Cardiac muscle cell (in vitro differentiated cells and primary cell): ENCODE measurements around the gene TMUB1. TPM values are rescaled to one million over a fixed set of nuclear protein-coding genes. Genes with fewer than 3 reads are reported as not detected.

Source experiments
- DNase-seq, 2 donors: peaks; one replicate each; pipeline versions ENCODE4 v3.0.0 to v3.0.0-alpha.2; 2010 to 2017; ENCODE audit warnings: low read depth in 1 of 2, low spot score in 1 of 2
- H3K27ac ChIP-seq: fragments of 200-600 bp; sonication (generic); 2 replicates; pipeline ENCODE4 v1.5.1; 2016
- H3K27me3 ChIP-seq: fragments of 200-600 bp; sonication (generic); 2 replicates; pipeline ENCODE4 v1.6.0; 2016; ENCODE audit warnings: control low read depth
- H3K36me3 ChIP-seq: fragments of 200-600 bp; sonication (generic); 2 replicates; pipeline ENCODE4 v1.5.1; 2016; ENCODE audit warnings: control low read depth
- H3K4me1 ChIP-seq: fragments of 200-600 bp; sonication (generic); 2 replicates; pipeline ENCODE4 v1.8.1; 2017; ENCODE audit warnings: low read depth, mild to moderate bottlenecking, mixed run types
- H3K4me3 ChIP-seq: fragments of 200-600 bp; sonication (generic); 2 replicates; pipeline ENCODE4 v1.5.1; 2016; ENCODE audit warnings: mild to moderate bottlenecking
- H3K9me3 ChIP-seq: fragments of 200-600 bp; sonication (generic); 2 replicates; pipeline ENCODE4 v1.5.1; 2017; ENCODE audit warnings: low read depth, mild to moderate bottlenecking, control low read depth
- polyA plus RNA-seq: library from polyadenylated mRNA; unstranded; fragments of >200 nt; fragmentation: Nextera tagmentation; extraction: Ambion mirVana; gene quantifications from 2 replicates; pipeline ENCODE4 v1.2.1, GENCODE V29; 2016
- total RNA-seq: library from RNA; depleted of rRNA; stranded (reverse); fragments of >200 nt; gene quantifications from 2 replicates; pipeline ENCODE4 v1.2.3, GENCODE V29; 2016
- TF ChIP-seq, protein P1 (sequence below): IDR thresholded peaks from 2 replicates; pipeline ENCODE4 v1.5.1; 2012; ENCODE audit warnings: low read depth, mild to moderate bottlenecking, low read length

The TMUB1 gene
- total and polyA plus RNA-seq, 2 experiments from 2014 or later = 74.9 to 83.4 TPM

DNA sequence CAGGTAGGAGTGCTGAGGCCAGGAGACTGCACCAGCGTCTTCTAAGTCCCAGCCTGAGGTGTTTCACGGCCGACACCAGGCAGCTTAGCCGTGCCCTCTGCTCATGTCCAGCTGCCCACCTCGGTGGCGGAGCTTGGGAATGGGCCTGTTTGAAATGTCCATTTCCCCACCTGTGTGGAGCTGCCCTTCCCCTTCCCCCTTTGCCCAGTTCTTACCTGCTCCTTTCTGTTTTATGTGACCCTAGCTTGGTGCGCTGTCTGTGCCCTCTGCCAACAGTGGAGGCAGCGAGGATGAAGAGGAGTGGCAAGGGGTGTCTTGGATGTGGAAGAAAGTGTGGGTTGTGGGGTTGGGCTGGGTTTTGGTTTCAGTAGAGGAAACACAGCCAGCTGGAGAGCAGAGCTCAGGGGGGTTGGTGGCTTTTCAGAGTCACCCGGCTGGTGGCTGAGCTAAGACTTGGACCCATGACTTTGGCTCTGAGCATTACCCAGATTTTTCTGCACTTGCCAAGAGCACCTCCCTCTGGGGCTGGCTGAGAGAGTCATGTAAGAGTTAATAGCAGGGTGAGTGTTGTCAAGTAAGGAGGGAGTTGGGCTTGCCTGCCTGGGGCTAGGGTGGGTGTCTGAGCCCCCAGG lies 46.8 kb upstream of the TMUB1 start:
- Histone ChIP-seq H3K27ac (no peak overlapping the region), H3K27me3 (no peaks in the 10 kb centered on the region), H3K4me3 (no peak overlapping the region), H3K9me3 (no peaks in the 10 kb centered on the region), H3K4me1 (no peaks in the 10 kb centered on the region), H3K36me3 (peaks cover 20% of the 10 kb centered on the region)
- DNase-seq = no peak
- TF ChIP-seq, protein P1, sequence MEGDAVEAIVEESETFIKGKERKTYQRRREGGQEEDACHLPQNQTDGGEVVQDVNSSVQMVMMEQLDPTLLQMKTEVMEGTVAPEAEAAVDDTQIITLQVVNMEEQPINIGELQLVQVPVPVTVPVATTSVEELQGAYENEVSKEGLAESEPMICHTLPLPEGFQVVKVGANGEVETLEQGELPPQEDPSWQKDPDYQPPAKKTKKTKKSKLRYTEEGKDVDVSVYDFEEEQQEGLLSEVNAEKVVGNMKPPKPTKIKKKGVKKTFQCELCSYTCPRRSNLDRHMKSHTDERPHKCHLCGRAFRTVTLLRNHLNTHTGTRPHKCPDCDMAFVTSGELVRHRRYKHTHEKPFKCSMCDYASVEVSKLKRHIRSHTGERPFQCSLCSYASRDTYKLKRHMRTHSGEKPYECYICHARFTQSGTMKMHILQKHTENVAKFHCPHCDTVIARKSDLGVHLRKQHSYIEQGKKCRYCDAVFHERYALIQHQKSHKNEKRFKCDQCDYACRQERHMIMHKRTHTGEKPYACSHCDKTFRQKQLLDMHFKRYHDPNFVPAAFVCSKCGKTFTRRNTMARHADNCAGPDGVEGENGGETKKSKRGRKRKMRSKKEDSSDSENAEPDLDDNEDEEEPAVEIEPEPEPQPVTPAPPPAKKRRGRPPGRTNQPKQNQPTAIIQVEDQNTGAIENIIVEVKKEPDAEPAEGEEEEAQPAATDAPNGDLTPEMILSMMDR = no peak

GRCh38 chr7:151129117-151129959 lies 46.0 kb upstream of the TMUB1 start:
- Histone ChIP-seq H3K27ac (no peak overlapping the region), H3K4me1 (no peaks in the 10 kb centered on the region), H3K9me3 (no peaks in the 10 kb centered on the region), H3K4me3 (no peak overlapping the region), H3K27me3 (no peaks in the 10 kb centered on the region), H3K36me3 (peaks cover 19% of the 10 kb centered on the region)
- no peak for DNase-seq
- TF ChIP-seq, protein P1 = no peak

DNA sequence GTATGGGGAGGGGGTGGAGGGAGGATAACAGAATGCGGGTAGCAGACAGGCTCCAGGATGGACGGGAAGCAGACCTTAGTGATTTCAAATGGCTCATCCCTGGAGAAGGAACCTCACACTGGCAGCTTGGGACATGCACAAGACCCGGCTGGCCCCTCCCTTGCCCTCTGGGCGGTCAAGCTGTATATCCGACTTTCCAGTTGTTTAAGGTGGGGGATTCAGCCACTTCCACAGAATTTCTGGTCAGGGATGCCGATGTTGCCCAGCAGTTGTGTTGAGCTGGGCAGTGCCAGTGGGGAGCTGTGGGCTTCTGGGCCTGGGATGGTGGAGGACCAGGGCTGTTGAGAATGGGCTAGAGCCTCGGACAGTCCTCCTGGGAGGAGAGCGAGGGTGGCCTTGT lies 45.4 kb upstream of the TMUB1 start:
- H3K4me3 ChIP-seq = no peak overlapping the region
- H3K36me3 ChIP-seq = peaks cover 18% of the 10 kb centered on the region
- DNase-seq = no peak
- H3K27ac ChIP-seq = no peak overlapping the region
- TF ChIP-seq, protein P1 = no peak
- H3K4me1 ChIP-seq = no peaks in the 10 kb centered on the region
- H3K27me3 ChIP-seq = no peaks in the 10 kb centered on the region
- no peaks in the 10 kb centered on the region for H3K9me3 ChIP-seq

DNA sequence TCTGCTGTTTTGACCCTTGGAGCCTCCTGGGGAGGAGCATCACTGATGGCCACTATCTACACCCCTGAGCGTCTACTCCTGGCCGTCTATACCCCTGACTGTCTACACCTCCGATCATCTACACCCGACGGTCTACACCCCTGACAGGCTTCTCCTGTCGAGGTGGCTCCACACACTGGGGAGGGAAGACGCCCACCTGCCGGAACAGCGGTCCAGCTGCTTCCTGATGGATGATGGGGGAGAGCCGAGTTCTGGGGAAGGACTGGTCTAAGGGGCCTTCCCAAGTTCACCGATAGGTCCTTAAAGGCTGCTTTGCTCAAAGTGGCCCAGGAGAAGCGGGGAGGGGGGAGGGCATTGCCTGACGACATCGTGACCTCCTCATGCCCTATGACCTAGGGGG lies 44.9 kb upstream of the TMUB1 start:
- H3K27me3 ChIP-seq = no peaks in the 10 kb centered on the region
- no peak overlapping the region for H3K27ac ChIP-seq
- H3K36me3 ChIP-seq = peaks cover 18% of the 10 kb centered on the region
- TF ChIP-seq, protein P1 = no peak
- no peaks in the 10 kb centered on the region for H3K9me3 ChIP-seq
- DNase-seq = no peak
- H3K4me1 ChIP-seq = no peaks in the 10 kb centered on the region
- H3K4me3 ChIP-seq = no peak overlapping the region

GRCh38 chr7:151126491-151127137 lies 43.3 kb upstream of the TMUB1 start:
- TF ChIP-seq, protein P1 = no peak
- no peaks in the 10 kb centered on the region for H3K27me3 ChIP-seq
- no peak overlapping the region for H3K27ac ChIP-seq
- no peak for DNase-seq
- no peaks in the 10 kb centered on the region for H3K4me1 ChIP-seq
- no peak overlapping the region for H3K4me3 ChIP-seq
- H3K36me3 ChIP-seq = peaks cover 23% of the 10 kb centered on the region
- H3K9me3 ChIP-seq = no peaks in the 10 kb centered on the region
